HG03342 (cell line): ENCODE measurements around the gene THOC3.
"Not testable (repeated sequence)": the region's sequence is repeated elsewhere in the genome, so short reads cannot be mapped to it uniquely, and the experiment has no call there.

Experiments used
- ATAC-seq: cut with Tn5 transposase; IDR thresholded peaks from one replicate; pipeline ENCODE4 v1.9.1; 2021; ENCODE audit warnings: mild to moderate bottlenecking, moderate library complexity; ENCODE audit not compliant: unreplicated experiment

Gene THOC3, protein sequence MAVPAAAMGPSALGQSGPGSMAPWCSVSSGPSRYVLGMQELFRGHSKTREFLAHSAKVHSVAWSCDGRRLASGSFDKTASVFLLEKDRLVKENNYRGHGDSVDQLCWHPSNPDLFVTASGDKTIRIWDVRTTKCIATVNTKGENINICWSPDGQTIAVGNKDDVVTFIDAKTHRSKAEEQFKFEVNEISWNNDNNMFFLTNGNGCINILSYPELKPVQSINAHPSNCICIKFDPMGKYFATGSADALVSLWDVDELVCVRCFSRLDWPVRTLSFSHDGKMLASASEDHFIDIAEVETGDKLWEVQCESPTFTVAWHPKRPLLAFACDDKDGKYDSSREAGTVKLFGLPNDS

DNA sequence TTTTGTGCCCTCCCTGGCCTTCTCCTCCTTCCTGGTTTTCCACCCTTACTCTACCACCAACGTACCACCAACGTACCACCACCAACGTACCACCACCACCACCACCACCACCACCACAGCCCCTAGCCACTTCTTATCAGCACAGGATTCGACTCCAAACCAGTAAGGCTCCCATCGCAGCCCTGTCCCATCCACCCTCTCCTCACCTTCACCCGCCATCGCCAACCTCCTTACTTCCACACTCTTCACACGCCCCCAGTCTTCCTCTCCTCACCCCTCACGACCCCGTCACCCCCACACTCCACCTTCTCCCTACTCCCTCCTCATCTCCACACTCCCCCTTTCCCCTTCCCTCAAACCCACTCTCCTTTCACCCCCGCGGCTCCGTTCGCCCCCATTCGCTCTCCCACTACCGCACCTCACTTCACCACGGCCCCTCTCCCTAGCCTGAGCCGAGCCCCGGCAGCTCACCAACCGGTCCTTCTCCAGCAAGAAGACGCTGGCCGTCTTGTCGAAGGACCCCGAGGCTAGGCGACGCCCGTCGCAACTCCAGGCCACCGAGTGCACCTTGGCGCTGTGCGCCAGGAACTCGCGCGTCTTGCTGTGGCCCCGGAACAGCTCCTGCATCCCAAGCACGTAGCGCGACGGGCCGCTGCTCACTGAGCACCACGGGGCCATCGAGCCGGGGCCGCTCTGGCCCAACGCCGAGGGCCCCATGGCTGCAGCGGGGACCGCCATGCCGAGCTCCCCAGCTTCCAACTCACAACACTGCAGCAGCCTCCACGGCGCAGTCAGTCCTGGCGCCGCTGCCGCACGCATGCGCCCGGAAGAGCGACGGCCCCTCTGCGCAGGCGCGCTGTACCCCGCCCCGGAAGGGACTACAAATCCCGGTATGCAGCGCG, at the start of gene THOC3:
Gene THOC3 (minus strand): TSS at position 845 of the 902 bp plus-strand sequence. CDS start 107 bp downstream, at position 738.
- peak; percentile 99 for ATAC-seq

DNA sequence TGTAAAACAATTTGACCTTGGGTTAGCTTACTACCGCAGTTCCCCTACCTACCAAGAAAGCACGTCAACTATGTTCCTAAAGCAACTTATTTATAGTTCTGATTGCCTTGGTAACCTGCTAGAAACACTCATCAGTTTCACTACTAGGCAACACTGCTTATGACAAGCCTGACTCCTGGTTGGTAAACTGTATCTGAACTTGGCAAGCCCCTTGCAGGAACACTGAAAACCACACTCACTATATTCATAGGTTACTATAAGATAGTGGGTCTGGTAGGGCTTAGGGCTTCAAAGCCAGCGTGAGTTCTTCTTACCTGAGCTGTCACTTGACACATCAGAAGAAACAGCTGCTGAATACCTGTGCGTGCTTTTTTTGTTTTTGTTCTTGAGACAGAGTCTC, 49.2 kb upstream of the THOC3 start:
- ATAC-seq: not testable (repeated sequence)

DNA sequence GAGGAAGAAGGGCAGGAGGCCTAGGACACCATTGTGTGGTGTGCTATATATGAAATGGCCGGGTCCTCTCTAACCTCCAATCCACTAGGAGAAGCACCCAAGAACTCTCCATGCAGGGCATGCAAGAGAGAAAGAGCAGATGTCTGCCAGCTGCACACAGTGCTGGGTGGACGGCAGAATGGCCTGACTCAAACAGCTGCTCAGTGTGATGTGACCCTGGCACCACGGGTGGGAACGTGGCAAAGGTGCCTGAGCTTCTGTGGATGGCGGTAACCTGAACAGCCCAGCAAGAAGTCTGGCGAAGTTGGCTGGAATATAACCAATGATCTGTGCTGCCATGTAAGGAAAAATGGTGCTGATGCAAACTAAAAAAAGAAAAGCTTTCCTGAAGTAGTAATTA, 46.2 kb upstream of the THOC3 start:
- not testable (repeated sequence) for ATAC-seq

DNA sequence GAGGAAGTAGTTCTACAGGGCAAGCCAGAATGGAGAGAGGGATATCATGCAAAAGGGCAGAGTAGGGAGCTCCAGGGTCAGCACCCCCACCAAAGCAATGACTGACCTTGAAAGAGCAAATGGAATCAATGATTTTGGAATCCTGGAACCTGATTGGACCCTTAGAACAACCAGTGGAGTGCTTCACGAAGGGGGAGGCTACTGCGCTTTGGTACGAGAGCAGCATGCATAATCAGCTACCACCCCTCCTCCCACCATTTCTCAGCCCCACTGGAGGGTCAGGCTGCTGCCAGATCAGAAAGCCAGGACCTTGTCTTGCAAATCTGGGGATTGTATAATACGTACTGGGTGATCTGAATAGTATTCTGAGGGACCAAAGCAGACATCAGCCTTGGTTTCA, 43.0 kb upstream of the THOC3 start:
- ATAC-seq: not testable (repeated sequence)

DNA sequence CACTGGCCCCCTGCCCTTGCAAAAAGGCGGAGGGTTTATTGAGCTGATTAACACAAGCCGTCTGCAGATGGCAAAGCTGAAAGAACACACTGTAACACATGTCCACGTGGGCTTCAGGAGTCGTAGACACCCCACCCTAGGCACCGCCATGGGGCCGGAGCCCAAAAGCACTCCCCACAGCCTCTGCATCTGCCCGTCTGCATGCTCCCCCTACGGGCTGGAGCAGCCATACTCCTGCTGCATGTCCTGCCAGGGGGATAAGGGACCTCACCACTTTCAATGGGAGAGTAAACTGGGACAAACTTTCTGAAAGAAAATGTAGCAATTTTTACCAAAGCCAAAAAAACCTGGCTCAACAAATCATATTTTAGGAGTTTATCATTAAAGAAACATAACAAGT, 42.1 kb upstream of the THOC3 start:
- not testable (repeated sequence) for ATAC-seq

DNA sequence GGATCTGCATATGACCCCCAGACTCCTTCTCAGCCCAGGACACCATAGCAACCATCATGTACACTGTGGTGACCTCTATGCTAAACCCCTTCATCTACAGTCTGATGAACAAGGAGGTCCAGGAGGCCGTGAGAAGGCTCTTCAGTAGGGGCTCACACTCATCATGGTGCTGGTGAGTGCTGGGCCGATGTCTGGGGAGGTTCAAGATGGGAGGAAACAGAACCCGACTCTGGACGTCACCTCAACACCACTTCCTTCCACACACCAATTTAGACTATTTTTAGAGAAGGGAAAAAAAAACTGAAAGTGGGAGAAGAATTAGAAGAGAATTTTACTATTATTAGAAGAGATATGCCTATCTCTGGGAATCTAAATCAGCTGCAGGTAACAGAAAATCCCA, 39.1 kb upstream of the THOC3 start:
- not testable (repeated sequence) for ATAC-seq

DNA sequence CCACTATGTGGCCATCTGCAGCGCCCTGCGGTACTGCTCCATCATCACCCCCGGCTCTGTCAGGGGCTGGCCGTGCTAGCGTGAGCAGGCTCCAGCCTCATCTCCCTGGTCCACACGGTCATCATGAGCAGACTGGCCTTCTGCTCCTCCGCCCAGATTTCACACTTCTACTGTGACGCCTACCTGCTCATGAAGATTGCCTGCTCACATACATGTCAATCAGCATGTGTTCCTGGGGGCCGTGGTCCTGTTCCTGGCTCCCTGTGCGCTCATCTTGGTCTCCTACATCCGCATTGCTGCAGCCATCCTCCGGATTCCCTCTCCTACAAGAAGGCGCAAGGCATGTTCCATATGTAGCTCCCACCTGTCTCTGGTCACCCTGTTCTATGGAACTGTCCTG, 38.7 kb upstream of the THOC3 start:
- not testable (repeated sequence) for ATAC-seq

DNA sequence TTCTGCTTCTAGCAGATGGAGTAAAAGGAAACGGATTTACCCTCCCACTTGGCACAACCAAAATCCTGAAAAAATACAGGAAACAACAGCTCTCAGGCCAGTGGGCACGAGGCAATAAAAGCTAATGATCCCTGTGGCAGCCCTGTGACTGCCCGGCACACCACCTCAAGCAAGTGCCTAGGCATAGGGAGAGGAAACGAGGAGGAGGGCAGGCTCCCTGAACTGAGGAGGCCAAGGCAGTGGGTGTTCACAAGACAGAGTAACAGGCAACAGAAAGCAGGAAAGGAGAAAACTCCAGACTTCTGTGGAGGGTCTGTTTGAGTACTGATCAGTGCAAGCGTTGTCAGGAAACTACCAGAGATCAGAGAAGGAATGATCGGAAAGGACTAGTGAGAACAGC, 29.9 kb upstream of the THOC3 start:
- not testable (repeated sequence) for ATAC-seq

DNA sequence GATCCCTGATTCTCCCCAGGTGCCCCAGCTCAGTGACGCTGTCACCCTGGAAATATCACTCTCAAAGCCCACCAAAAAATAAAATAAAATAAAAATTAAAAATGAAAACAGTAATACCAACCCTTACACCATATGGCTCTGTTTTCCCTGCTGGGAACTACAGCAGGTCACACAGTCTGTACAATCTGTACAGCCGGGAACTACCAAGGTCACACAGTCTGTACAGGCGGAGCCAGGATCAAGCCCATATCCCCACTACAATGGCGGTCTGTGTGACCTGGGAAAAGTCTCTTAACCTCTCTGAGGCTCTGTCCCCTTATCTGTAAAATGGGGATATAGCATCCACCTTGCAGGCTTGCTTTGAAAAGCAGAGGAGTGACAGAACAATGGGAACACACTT, 29.4 kb upstream of the THOC3 start:
- not testable (repeated sequence) for ATAC-seq

DNA sequence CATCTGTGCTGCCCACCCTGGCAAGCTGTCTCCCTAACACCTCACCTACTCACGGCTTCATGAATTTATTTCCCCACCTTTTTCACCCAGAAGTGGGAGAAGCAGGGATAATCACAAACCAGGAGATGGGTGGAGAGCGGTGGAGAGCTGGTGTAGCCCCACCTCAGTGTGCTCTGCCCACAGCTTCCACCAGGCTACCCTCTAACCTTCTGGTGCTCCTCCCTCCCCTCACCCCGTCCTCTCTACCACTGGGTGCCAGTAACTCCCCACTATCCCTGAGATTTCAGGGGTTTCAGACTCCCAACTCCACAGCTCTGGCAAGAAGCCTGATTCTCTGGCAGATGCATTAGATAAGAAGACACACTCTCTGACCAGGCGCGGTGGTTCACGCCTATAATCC, 28.7 kb upstream of the THOC3 start:
- not testable (repeated sequence) for ATAC-seq

DNA sequence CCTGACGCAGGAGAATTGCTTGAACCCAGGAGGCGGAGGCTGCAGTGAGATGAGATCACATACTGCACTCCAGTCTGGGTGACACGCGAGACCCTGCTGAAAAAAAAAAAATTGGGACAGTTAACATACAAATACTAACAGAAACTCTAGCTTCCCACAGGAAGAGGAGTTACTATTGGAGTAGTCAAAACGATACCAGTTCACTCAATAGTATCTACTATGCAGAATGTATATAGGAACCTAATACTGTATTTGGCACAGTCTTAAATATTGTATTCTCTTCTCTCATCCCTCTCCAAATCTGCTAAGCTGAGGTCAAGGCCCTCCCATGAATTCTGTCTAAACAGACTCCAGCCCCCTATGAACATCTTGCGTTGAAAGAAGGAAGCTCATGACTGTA, 27.4 kb upstream of the THOC3 start:
- ATAC-seq: not testable (repeated sequence)

DNA sequence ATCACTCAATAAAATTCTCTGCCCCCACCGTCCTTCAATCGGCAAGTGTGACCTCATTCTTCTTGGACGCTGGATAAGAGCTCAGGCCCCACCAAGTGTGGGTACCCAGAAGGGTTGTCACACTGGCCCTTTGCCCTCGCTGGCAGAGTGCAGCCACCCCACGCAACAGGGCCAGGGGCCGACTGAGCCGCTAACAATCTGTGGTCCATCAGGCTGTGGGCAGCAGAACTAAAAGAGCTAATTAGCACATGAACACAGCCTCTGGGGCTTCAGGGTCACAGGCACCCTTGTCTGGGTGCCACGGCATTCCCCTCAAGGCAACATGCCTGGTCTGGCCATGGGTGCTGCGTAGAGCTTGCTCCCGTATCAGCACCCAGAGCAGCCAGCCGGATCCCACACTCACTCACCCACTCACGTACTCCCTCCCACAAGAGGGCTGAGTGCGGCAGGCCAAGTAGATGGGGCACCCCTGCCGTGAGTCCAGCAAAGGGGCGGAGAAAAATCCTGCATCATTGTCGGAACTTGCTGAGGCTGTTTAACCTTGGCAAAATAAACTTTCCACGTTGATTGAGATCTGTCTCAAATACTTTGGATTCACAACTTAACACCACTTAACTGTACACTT, 11.4 kb upstream of the THOC3 start:
- not testable (repeated sequence) for ATAC-seq

DNA sequence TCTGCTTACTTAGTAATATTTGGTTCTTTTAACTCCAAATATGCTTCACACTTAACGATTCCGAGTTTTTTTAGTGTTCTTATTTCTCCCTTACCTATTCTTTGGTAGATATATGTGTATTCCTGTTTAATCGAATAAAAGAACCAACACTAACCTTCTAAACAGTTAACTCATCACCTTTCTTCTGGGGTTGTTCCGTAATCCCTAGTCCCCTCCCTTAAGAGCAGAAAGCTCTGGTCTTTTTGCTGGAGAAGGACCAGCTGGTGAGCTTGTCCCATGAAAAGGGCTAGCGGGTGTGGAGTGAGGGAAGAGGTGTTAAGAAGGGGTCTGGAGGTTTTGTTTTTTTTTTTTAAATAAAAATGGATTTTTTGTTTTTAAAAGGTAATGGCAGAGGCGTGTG, 266 bp upstream of the THOC3 start:
- ATAC-seq: peak; percentile 38

DNA sequence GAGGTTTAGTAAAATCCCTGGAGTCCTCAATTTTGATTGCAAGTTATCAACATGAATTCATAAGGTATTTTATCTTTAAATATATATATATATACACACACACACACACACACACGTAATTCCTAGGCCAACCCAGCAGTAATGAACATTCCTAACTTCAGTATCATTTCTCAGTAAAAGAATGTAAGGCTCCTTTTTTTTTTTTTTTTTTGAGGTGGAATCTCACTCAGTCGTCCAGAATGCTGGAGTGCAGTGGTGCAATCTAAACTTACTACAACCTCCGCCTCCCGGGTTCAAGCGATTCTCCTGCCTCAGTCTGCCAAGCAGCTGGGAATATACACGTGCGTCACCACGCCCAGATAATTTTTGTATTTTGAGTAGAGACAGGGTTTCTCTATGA, 5.8 kb downstream of the THOC3 start:
- ATAC-seq: not testable (repeated sequence)

DNA sequence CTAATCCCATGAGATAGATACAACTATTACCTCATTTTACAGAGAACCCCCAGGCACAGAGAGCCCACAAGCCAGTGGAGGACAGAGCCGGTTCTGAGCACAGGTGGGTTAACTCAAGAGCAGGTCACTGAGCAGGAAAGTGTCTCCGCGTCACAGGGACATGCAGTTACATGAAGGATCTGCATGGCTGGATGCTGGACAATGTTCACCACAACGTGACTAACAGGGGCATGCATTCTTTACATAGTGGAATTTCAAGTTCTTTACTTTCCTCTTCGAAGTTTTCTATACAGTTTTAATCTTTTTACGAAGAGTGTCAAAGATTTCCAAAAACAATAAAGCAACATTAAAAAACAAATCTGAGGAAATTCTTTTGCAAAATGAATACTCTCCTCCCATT, 7.9 kb downstream of the THOC3 start:
- ATAC-seq: not testable (repeated sequence)

DNA sequence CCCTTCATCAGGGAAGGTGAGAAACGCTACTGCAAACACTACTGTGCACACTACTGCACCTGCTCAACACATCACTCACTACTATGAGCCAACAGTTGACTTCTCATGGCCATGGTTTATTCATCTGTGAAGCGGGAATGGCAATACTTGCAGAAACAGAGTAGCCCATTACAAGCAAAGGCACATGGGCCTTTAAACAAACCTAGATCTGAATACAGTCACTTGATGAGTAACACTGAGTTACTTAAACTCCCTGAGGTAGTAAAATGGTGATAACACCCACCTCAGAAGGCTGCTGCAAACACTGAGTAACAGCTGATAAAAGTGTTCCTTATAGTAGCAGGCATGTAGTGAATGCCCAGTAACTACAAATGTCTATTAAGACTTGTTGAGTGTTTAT, 9.6 kb downstream of the THOC3 start:
- ATAC-seq: not testable (repeated sequence)

DNA sequence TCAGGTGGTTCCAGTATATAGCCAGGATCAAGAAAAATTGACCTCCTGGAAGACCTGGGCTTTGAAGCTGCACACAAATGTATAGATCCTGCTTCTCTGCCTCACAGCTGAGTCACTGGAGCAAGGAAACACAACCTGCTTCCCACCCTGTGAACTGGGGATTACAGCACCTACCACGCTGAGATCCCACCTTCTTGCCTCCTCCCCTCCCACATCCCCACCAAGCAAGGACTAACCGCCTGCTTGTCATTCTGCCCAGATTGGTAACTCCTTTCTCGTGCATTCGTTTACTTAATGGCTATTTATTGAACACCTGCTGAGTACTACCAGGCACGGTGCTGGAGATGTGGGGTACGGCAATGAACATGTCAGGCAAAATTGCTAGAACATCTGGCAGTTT, 14.0 kb downstream of the THOC3 start:
- ATAC-seq: not testable (repeated sequence)

DNA sequence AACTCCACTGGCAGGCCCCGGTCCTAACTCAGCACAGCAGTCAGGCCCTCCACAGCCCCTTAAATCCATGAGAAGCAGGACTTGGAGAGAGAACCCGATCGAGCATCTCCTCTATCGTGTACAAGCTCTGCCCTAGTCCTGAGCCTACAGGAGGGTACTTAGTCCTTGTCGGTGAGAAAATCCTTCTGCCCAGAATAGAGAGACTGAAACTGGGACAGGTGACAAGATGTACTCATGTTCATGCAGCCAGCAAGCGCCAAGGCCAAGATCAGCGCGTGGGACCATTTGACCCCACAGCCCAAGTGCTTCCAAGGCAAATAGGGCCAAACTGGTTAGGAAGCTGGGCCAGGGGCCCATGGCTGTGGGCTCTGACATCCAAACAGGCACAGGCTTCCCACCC, 15.3 kb downstream of the THOC3 start:
- not testable (repeated sequence) for ATAC-seq

DNA sequence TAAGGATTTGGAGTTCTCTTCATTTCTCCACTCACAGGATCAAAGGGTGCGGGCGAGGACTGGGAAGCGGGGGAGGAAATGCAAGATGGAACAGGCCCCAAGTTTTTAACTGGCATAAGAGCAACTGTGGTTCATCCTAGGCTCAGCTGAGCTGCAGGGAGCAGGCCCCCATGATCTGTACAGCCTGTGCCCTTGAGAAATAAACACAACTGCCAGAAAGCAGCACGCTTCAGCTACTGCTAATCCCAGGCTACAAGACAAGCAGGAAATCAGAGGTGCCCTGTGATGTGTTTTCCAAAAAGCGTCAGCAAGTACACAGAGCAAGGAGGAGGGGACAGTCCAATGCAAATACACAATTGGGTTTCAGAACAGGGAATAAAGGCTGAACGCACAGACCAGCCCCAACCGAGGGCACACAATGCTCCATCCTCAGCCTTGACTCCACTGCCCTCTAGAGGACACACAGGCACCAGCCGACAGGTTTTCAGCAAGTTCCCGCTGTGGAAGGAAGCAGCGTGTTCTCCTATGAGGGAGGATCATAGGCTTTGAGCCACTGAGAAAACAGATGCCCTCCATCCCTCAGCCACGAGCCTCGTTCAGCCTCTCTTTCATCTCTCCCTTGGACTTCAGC, 16.7 kb downstream of the THOC3 start:
- ATAC-seq: peak; percentile 81

DNA sequence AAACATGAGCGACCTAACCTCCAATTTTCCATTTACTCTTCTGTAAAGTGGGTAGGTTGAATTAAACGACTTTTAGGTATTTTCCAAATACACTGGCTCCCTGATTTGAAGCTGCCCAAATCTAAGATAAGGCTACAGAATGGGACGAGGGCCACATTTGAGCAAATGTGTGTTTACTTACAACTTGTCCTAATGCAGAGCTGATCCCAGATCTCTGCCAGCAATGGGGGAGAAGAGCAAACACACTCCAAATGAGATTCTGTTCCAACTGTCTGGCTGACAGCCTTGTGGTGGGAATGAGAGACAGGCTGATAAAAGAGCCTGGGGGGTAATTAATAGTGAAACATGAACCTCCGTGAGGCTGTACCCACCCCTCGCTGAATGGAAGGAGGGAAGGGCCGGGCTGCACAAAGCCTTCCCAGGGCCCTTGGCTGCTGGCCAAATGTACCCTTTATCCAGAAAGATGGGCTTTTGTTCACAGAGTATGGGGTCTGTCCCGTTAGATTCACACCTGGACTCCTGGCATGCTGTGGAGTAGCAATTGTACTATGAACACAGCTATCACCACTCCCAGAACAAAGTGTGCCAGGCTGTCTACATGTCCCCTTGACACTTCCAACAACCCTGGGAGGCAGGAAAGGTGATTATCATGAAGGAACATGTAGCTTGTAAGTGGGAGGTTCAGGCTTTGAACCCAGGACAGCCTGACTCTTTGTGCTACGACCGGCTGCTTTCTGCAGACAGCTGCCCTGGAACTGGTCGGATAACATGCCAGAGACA, 19.6 kb downstream of the THOC3 start:
- ATAC-seq: not testable (repeated sequence)
